Uterus (tissue), 2 donors: Measurements from ENCODE around the gene NFILZ.

Experiments used
- POLR2A ChIP-seq, 2 donors: fragments of 450-650 bp; IDR thresholded peaks; one replicate each; pipeline ENCODE4 v1.6.1; 2016; ENCODE audit warnings: antibody characterized with exemption in 2 of 2, mild to moderate bottlenecking in 1 of 2, moderate library complexity in 1 of 2
- TF ChIP-seq, protein P1 (sequence below), 4 experiments: fragments of 200-600 bp in 2 of 4; fragments of 450-650 bp in 2 of 4; sonication (generic) in 2 of 4; IDR thresholded peaks; one replicate each; pipeline ENCODE4 v1.5.1; 2016 to 2019; ENCODE audit warnings: antibody characterized with exemption in 4 of 4, mild to moderate bottlenecking in 2 of 4, moderate library complexity in 1 of 4

DNA sequence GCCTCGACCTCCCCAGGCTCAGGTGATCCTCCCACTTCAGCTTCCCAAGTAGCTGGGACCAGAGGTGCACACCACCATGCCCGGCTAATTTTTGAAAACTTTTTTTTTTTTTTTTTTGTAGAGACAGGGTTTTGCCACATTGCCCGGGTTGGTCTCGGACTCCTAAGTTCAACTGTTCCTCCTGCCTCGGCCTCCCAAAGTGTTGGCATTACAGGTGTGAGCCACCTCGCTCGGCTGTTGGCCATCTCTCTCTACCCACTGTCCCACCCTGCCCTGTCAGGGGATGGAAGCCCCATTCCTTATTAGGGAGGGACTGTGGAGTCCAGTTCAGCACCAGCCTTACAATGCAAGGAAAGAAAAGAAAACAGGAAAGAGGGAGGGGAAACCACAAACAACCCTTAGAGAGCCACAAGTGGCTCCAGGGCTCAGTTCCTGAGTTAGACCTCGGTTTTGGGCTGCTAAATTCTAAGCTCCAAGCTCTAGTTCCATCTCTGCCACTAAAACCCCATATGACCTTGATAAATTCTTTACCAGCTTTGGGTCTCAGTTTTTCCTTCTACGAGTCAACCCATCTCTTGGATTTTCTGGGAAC, 36.5 kb downstream of the NFILZ start:
- TF ChIP-seq, protein P1, sequence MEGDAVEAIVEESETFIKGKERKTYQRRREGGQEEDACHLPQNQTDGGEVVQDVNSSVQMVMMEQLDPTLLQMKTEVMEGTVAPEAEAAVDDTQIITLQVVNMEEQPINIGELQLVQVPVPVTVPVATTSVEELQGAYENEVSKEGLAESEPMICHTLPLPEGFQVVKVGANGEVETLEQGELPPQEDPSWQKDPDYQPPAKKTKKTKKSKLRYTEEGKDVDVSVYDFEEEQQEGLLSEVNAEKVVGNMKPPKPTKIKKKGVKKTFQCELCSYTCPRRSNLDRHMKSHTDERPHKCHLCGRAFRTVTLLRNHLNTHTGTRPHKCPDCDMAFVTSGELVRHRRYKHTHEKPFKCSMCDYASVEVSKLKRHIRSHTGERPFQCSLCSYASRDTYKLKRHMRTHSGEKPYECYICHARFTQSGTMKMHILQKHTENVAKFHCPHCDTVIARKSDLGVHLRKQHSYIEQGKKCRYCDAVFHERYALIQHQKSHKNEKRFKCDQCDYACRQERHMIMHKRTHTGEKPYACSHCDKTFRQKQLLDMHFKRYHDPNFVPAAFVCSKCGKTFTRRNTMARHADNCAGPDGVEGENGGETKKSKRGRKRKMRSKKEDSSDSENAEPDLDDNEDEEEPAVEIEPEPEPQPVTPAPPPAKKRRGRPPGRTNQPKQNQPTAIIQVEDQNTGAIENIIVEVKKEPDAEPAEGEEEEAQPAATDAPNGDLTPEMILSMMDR (IDR thresholded peaks at IDR 0.05): no peak
- TF ChIP-seq POLR2A (IDR thresholded peaks at IDR 0.05): no peak
